Natural killer cell (primary cell): Measurements from ENCODE around the gene RAP1GAP. TPM values are rescaled to one million over a fixed set of nuclear protein-coding genes. Genes with fewer than 3 reads are reported as not detected.

Experiments
- ATAC-seq, 3 donors: fragments of 150-1000 bp in 2 of 3; fragments of 200-7000 bp in 1 of 3; cut with Tn5 transposase; 1 replicate in 1 of 3; 2 replicates in 2 of 3; pipeline ENCODE4 v1.10.0; 2021; ENCODE audit warnings: mild to moderate bottlenecking in 2 of 3, moderate library complexity in 2 of 3
- DNase-seq, 2 donors: peaks; one replicate each; pipeline versions ENCODE4 v3.0.0 to v3.0.0-alpha.2; 2013 to 2021; ENCODE audit warnings: mixed read lengths in 1 of 2
- H3K27ac ChIP-seq: one replicate; pipeline ENCODE4 v1.5.1; 2013; ENCODE audit warnings: mild to moderate bottlenecking, low read length
- H3K27me3 ChIP-seq: one replicate; pipeline ENCODE4 v1.6.1; 2013; ENCODE audit warnings: low read length; ENCODE audit not compliant: control insufficient read depth, insufficient read depth
- H3K36me3 ChIP-seq: one replicate; pipeline ENCODE4 v1.6.1; 2013; ENCODE audit warnings: low read length; ENCODE audit not compliant: control insufficient read depth, insufficient read depth
- H3K4me1 ChIP-seq: one replicate; pipeline ENCODE4 v1.6.1; 2013; ENCODE audit warnings: low read length; ENCODE audit not compliant: control insufficient read depth, insufficient read depth
- H3K4me3 ChIP-seq: one replicate; pipeline ENCODE4 v1.5.1; 2013; ENCODE audit warnings: low read length
- H3K9me3 ChIP-seq: one replicate; pipeline ENCODE4 v1.6.1; 2013; ENCODE audit warnings: low read length; ENCODE audit not compliant: control insufficient read depth, insufficient read depth
- H3K27ac Mint-ChIP-seq, 2 donors: one replicate each; pipeline ENCODE4 v1.8.0; 2022; ENCODE audit warnings: mild to moderate bottlenecking in 2 of 2, mixed read lengths in 2 of 2, moderate library complexity in 1 of 2
- H3K27me3 Mint-ChIP-seq, 2 donors: one replicate each; pipeline ENCODE4 v1.8.0; 2022; ENCODE audit warnings: low read depth in 2 of 2, mixed read lengths in 2 of 2
- H3K36me3 Mint-ChIP-seq: one replicate; pipeline ENCODE4 v1.8.0; 2022; ENCODE audit warnings: mixed read lengths
- H3K4me1 Mint-ChIP-seq, 2 donors: one replicate each; pipeline ENCODE4 v1.8.0; 2022; ENCODE audit warnings: mixed read lengths in 2 of 2
- H3K4me3 Mint-ChIP-seq: one replicate; pipeline ENCODE4 v1.8.0; 2022; ENCODE audit warnings: mild to moderate bottlenecking, moderate library complexity, mixed read lengths
- H3K9me3 Mint-ChIP-seq, 2 donors: one replicate each; pipeline ENCODE4 v1.8.0; 2022; ENCODE audit warnings: mixed read lengths in 2 of 2
- WGBS: methylation state at CpG from one replicate; pipeline ENCODE4 v1.1.7; 2013; ENCODE audit warnings: missing lambda C conversion rate; ENCODE audit not compliant: insufficient coverage; 5-methylcytosine and 5-hydroxymethylcytosine counted together
- intact Hi-C: fragments of 100-400 bp; cut with micrococcal nuclease; formaldehyde crosslinking; loops from one replicate; pipeline ENCODE4 v1.14.2; 2022
- total RNA-seq, 4 donors: library from RNA; stranded (reverse); fragments of 120-200 nt in 1 of 4; gene quantifications; one replicate each; pipeline versions ENCODE4 v1.2.3 to v1.2.4, GENCODE V29; 2013 to 2022
- TF ChIP-seq, protein P1 (sequence below): fragments of 200-600 bp; IDR thresholded peaks from one replicate; pipeline ENCODE4 v1.8.0; 2022; ENCODE audit warnings: antibody characterized with exemption

Gene RAP1GAP
- total RNA-seq, 3 donors from 2014 or later (not counting 1 experiment from before 2014, with no cell fraction given): 0.47 to 1.1 TPM; not detected in 1

- Histone ChIP-seq H3K27ac (no peak overlapping the region), H3K4me1 (no peaks in the 10 kb centered on the region), H3K4me3 (no peak overlapping the region), H3K36me3 (no peaks in the 10 kb centered on the region), H3K27me3 (no peaks in the 10 kb centered on the region), H3K9me3 (no peaks in the 10 kb centered on the region)
- 80% methylated on average over 8 of the region's 8 CpGs for whole genome bisulfite sequencing
- Mint-ChIP-seq H3K36me3 (no peaks in the 10 kb centered on the region), H3K27me3 (peaks cover 0 to 5% of the 10 kb centered on the region in 2 donors), H3K4me1 (no peaks in the 10 kb centered on the region), H3K4me3 (no peak overlapping the region), H3K27ac (no peak overlapping the region), H3K9me3 (no peaks in the 10 kb centered on the region)
- TF ChIP-seq, protein P1, sequence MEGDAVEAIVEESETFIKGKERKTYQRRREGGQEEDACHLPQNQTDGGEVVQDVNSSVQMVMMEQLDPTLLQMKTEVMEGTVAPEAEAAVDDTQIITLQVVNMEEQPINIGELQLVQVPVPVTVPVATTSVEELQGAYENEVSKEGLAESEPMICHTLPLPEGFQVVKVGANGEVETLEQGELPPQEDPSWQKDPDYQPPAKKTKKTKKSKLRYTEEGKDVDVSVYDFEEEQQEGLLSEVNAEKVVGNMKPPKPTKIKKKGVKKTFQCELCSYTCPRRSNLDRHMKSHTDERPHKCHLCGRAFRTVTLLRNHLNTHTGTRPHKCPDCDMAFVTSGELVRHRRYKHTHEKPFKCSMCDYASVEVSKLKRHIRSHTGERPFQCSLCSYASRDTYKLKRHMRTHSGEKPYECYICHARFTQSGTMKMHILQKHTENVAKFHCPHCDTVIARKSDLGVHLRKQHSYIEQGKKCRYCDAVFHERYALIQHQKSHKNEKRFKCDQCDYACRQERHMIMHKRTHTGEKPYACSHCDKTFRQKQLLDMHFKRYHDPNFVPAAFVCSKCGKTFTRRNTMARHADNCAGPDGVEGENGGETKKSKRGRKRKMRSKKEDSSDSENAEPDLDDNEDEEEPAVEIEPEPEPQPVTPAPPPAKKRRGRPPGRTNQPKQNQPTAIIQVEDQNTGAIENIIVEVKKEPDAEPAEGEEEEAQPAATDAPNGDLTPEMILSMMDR: no peak
- no peak for ATAC-seq
- no peak for DNase-seq
- intact Hi-C loops: no loop called here
These were observed 70.3 kb downstream of the RAP1GAP start for GRCh38 chr1:21598904-21599303.

- Histone ChIP-seq H3K4me3 (no peak overlapping the region), H3K27me3 (no peaks in the 10 kb centered on the region), H3K9me3 (no peaks in the 10 kb centered on the region), H3K36me3 (no peaks in the 10 kb centered on the region), H3K4me1 (no peaks in the 10 kb centered on the region), H3K27ac (no peak overlapping the region)
- no peak for ATAC-seq
- Mint-ChIP-seq H3K36me3 (no peaks in the 10 kb centered on the region), H3K27me3 (peaks cover 0 to 3% of the 10 kb centered on the region in 2 donors), H3K27ac (no peak overlapping the region), H3K9me3 (no peaks in the 10 kb centered on the region), H3K4me1 (no peaks in the 10 kb centered on the region), H3K4me3 (no peak overlapping the region)
- intact Hi-C loops: no loop called here
- DNase-seq: no peak
- 74% methylated on average over 6 of the region's 7 CpGs for WGBS
- TF ChIP-seq, protein P1: no peak
These were observed 70.7 kb downstream of the RAP1GAP start for GRCh38 chr1:21598417-21598816.

GRCh38 chr1:21597753-21598152 is 71.4 kb downstream of the RAP1GAP start:
- Mint-ChIP-seq H3K4me3 (no peak overlapping the region), H3K36me3 (no peaks in the 10 kb centered on the region), H3K27me3 (peaks cover 0 to 3% of the 10 kb centered on the region in 2 donors), H3K4me1 (no peaks in the 10 kb centered on the region), H3K27ac (no peak overlapping the region), H3K9me3 (no peaks in the 10 kb centered on the region)
- 89% methylated on average over 19 of the region's 19 CpGs for WGBS
- intact Hi-C loops: no loop called here
- TF ChIP-seq, protein P1: no peak
- H3K4me1 ChIP-seq: no peaks in the 10 kb centered on the region
- H3K36me3 ChIP-seq: no peaks in the 10 kb centered on the region
- H3K27me3 ChIP-seq: no peaks in the 10 kb centered on the region
- H3K27ac ChIP-seq: no peak overlapping the region
- ATAC-seq (no peak), DNase-seq (no peak)
- H3K9me3 ChIP-seq: no peaks in the 10 kb centered on the region
- no peak overlapping the region for H3K4me3 ChIP-seq

DNA sequence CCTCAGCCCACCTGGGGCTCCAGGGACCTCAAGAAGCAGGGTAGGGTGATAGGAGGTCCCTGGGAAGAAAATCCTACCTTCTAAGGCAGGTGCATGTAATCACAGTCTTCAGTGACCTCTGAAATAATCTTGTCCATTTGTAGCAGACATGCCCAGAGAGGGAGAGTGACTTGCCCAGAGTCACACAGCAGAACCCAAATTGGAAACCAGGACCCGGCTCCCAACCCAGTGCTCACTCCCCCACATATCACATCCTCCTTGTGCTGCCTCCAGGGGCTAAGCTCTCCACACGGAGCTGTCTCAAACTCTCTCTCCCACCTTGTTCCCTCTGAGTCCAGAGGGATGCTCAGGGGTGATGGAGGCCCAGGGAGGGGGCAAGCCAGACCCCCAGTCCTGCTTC is 72.5 kb downstream of the RAP1GAP start:
- Histone ChIP-seq H3K27me3 (no peaks in the 10 kb centered on the region), H3K36me3 (no peaks in the 10 kb centered on the region), H3K9me3 (no peaks in the 10 kb centered on the region), H3K27ac (no peak overlapping the region), H3K4me1 (no peaks in the 10 kb centered on the region), H3K4me3 (no peak overlapping the region)
- Mint-ChIP-seq H3K27ac (no peak overlapping the region), H3K4me3 (no peak overlapping the region), H3K4me1 (no peaks in the 10 kb centered on the region), H3K36me3 (no peaks in the 10 kb centered on the region), H3K9me3 (no peaks in the 10 kb centered on the region), H3K27me3 (peaks cover 0 to 9% of the 10 kb centered on the region in 2 donors)
- TF ChIP-seq, protein P1: no peak
- ATAC-seq (no peak), DNase-seq (no peak)
- intact Hi-C loops: no loop called here
- 100% methylated on average over 2 of the region's 2 CpGs for WGBS
